K562 (cell line): ENCODE data around the gene NLRX1. TPM values are rescaled to one million over a fixed set of nuclear protein-coding genes. Genes with fewer than 3 reads are reported as not detected.

Source experiments
- BHLHE40 ChIP-seq: IDR thresholded peaks from 2 replicates; pipeline ENCODE4 v1.6.1; 2011; ENCODE audit warnings: low read length, improper control_type of control experiment
- CBX1 ChIP-seq: sonication (generic); IDR thresholded peaks from 2 replicates; pipeline ENCODE4 v1.6.1; 2016; ENCODE audit warnings: antibody characterized with exemption, low read depth, mild to moderate bottlenecking
- CHD1 ChIP-seq: fragments of 200-600 bp; sonication (generic); IDR thresholded peaks from one replicate; pipeline ENCODE4 v1.6.1; 2012; ENCODE audit warnings: mild to moderate bottlenecking, moderate library complexity, low read length, inconsistent platforms
- DPF2 ChIP-seq: fragments of 450-650 bp; IDR thresholded peaks from 2 replicates; pipeline ENCODE4 v1.6.1; 2016
- ELF4 ChIP-seq: fragments of 450-650 bp; formaldehyde crosslinking; IDR thresholded peaks from 2 replicates; pipeline ENCODE4 v1.4.0; 2022; ENCODE audit warnings: missing genetic modification characterization
- ESRRA ChIP-seq: fragments of 450-650 bp; IDR thresholded peaks from 2 replicates; pipeline ENCODE4 v1.6.1; 2014; ENCODE audit warnings: low read depth, mild to moderate bottlenecking, moderate library complexity, borderline replicate concordance
- HDAC6 ChIP-seq: IDR thresholded peaks from 2 replicates; pipeline ENCODE4 v1.6.1; 2012; ENCODE audit warnings: low read depth, mild to moderate bottlenecking, control low read depth, inconsistent platforms, low read length, moderate library complexity
- HNRNPH1 ChIP-seq: fragments of 200-400 bp; formaldehyde crosslinking; optimal IDR thresholded peaks from 2 replicates; pipeline ENCODE3; 2017; ENCODE audit warnings: low read depth, mild to moderate bottlenecking, low read length, moderate library complexity
- ID3 ChIP-seq, 2 experiments: fragments of 250-450 bp in 1 of 2; fragments of 450-650 bp in 1 of 2; sonication (Bioruptor Pico) in 1 of 2; IDR thresholded peaks; 2 replicates each; pipeline versions ENCODE4 v1.6.1 to v1.8.0; 2016 to 2021; ENCODE audit warnings: mild to moderate bottlenecking in 2 of 2, moderate library complexity in 2 of 2, missing compliant biosample characterization in 1 of 2, missing genetic modification characterization in 1 of 2
- NCOA4 ChIP-seq: fragments of 450-650 bp; IDR thresholded peaks from 2 replicates; pipeline ENCODE4 v1.6.1; 2018; ENCODE audit warnings: mild to moderate bottlenecking; ENCODE audit not compliant: partially characterized antibody
- NFE2L1 ChIP-seq: fragments of 450-650 bp; IDR thresholded peaks from 2 replicates; pipeline ENCODE4 v1.6.1; 2016; ENCODE audit warnings: missing genetic modification characterization, low read depth, mild to moderate bottlenecking, missing compliant biosample characterization, moderate library complexity, borderline replicate concordance
- POLR2H ChIP-seq: IDR thresholded peaks from 2 replicates; pipeline ENCODE4 v1.6.1; 2016; ENCODE audit warnings: missing genetic modification characterization, low read depth, mild to moderate bottlenecking, control low read depth, missing compliant biosample characterization, moderate library complexity
- RBM15 ChIP-seq: fragments of 200-400 bp; formaldehyde crosslinking; IDR thresholded peaks from 2 replicates; pipeline ENCODE4 v1.6.1; 2018; ENCODE audit warnings: mild to moderate bottlenecking, low read length, moderate library complexity; ENCODE audit not compliant: insufficient read depth
- SIRT6 ChIP-seq: IDR thresholded peaks from one replicate; pipeline ENCODE4 v1.6.1; 2012; ENCODE audit warnings: low read depth, mild to moderate bottlenecking, control low read depth, inconsistent platforms, low read length, moderate library complexity
- THAP7 ChIP-seq: fragments of 250-450 bp; sonication (Bioruptor Pico); IDR thresholded peaks from 2 replicates; pipeline ENCODE4 v1.5.0; 2021
- ZNF316 ChIP-seq: fragments of 450-650 bp; IDR thresholded peaks from 2 replicates; pipeline ENCODE4 v1.6.1; 2016
- ZNF551 ChIP-seq: fragments of 250-450 bp; sonication (Bioruptor Pico); IDR thresholded peaks from 2 replicates; pipeline ENCODE4 v1.5.0; 2021; ENCODE audit warnings: mild to moderate bottlenecking, moderate library complexity
- ZNF696 ChIP-seq: fragments of 250-450 bp; sonication (Bioruptor Pico); conservative IDR thresholded peaks from 2 replicates; pipeline ENCODE4 v1.4.0; 2020; ENCODE audit warnings: mild to moderate bottlenecking, moderate library complexity
- polyA plus RNA-seq, 8 experiments: library from polyadenylated mRNA; depleted of rRNA in 4 of 8; stranded (reverse) in 5 of 8; unstranded in 3 of 8; fragments of >200 nt; fragmentation: Nextera tagmentation in 2 of 8; fragmentation: Illumina TruSeq in 1 of 8; extraction: Ambion mirVana in 2 of 8; extraction: Trizol in 1 of 8; gene quantifications; 2 replicates each; pipeline versions ENCODE4 v1.2.1 to v1.2.3, GENCODE V29; 2011 to 2014; ENCODE audit warnings: inconsistent platforms in 1 of 8, missing spikeins in 1 of 8
- total RNA-seq, 7 experiments: library from RNA; depleted of rRNA in 6 of 7; stranded (reverse); fragments of >200 nt in 6 of 7; fragmentation: Illumina TruSeq in 2 of 7; extraction: Trizol in 2 of 7; gene quantifications; 2 replicates each; pipeline versions ENCODE4 v1.2.1 to v1.2.3, GENCODE V29; 2011 to 2021; ENCODE audit warnings: low replicate concordance in 1 of 7
- TF ChIP-seq, protein P1 (sequence below): fragments of 450-650 bp; IDR thresholded peaks from 2 replicates; pipeline ENCODE4 v1.7.0; 2016; ENCODE audit warnings: borderline replicate concordance
- TF ChIP-seq, protein P2 (sequence below): fragments of 250-450 bp; sonication (Bioruptor Pico); IDR thresholded peaks from 2 replicates; pipeline ENCODE4 v1.4.0; 2020; ENCODE audit warnings: mild to moderate bottlenecking, moderate library complexity, borderline replicate concordance

NLRX1 gene
- total and polyA plus RNA-seq, 9 of the 15 experiments (the other 6 are each of a cell fraction or from before 2014, with no cell fraction given): 0.04 to 2.3 (median 0.69) TPM

GRCh38 chr11:119175493-119176077 lies 7.1 kb downstream of the NLRX1 start (continued):
- TF ChIP-seq HDAC6: no peak
- TF ChIP-seq, protein P1, sequence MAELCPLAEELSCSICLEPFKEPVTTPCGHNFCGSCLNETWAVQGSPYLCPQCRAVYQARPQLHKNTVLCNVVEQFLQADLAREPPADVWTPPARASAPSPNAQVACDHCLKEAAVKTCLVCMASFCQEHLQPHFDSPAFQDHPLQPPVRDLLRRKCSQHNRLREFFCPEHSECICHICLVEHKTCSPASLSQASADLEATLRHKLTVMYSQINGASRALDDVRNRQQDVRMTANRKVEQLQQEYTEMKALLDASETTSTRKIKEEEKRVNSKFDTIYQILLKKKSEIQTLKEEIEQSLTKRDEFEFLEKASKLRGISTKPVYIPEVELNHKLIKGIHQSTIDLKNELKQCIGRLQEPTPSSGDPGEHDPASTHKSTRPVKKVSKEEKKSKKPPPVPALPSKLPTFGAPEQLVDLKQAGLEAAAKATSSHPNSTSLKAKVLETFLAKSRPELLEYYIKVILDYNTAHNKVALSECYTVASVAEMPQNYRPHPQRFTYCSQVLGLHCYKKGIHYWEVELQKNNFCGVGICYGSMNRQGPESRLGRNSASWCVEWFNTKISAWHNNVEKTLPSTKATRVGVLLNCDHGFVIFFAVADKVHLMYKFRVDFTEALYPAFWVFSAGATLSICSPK: no peak
- TF ChIP-seq DPF2: peak; percentile 56
- TF ChIP-seq ZNF551 (CRISPR knock-in tag): no peak
- no peak for TF ChIP-seq NFE2L1 (tag)
- no peak for TF ChIP-seq RBM15
- TF ChIP-seq SIRT6: no peak
- TF ChIP-seq CHD1: no peak
- TF ChIP-seq ID3 (CRISPR knock-in tag; IDR thresholded peaks at IDR 0.05): no peak
- TF ChIP-seq ID3 (tag; IDR thresholded peaks at IDR 0.05): no peak
- TF ChIP-seq ELF4: no peak
- TF ChIP-seq HNRNPH1: no peak
- peak; percentile 74 for TF ChIP-seq ZNF316
- no peak for TF ChIP-seq ZNF696
- TF ChIP-seq POLR2H (tag): no peak
- no peak for TF ChIP-seq ESRRA
- TF ChIP-seq, protein P2, sequence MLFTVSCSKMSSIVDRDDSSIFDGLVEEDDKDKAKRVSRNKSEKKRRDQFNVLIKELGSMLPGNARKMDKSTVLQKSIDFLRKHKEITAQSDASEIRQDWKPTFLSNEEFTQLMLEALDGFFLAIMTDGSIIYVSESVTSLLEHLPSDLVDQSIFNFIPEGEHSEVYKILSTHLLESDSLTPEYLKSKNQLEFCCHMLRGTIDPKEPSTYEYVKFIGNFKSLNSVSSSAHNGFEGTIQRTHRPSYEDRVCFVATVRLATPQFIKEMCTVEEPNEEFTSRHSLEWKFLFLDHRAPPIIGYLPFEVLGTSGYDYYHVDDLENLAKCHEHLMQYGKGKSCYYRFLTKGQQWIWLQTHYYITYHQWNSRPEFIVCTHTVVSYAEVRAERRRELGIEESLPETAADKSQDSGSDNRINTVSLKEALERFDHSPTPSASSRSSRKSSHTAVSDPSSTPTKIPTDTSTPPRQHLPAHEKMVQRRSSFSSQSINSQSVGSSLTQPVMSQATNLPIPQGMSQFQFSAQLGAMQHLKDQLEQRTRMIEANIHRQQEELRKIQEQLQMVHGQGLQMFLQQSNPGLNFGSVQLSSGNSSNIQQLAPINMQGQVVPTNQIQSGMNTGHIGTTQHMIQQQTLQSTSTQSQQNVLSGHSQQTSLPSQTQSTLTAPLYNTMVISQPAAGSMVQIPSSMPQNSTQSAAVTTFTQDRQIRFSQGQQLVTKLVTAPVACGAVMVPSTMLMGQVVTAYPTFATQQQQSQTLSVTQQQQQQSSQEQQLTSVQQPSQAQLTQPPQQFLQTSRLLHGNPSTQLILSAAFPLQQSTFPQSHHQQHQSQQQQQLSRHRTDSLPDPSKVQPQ (CRISPR knock-in tag): no peak
- TF ChIP-seq THAP7 (CRISPR knock-in tag): no peak
- TF ChIP-seq NCOA4: no peak
- TF ChIP-seq BHLHE40: no peak
- no peak for TF ChIP-seq CBX1
